ENCODE results near the gene LONP2. TPM values are rescaled to one million over a fixed set of nuclear protein-coding genes. Genes with fewer than 3 reads are reported as not detected.

LONP2 gene
- total RNA-seq, 1 donor from 2014 or later, result 67.8 TPM

GRCh38 chr16:48329138-48329537 lies 85.0 kb downstream of the LONP2 start:
- H3K27me3 ChIP-seq (ENCODE audit: low read depth), result no peaks in the 10 kb centered on the region
- H3K4me1 ChIP-seq, result peaks cover 31% of the 10 kb centered on the region
- no peak overlapping the region for H3K27ac ChIP-seq (replicated peaks)
- no peak for TF ChIP-seq CTCF (IDR thresholded peaks at IDR 0.05; ENCODE audit: borderline replicate concordance)
- no peak overlapping the region for H3K4me3 ChIP-seq
- DNase-seq, result no peak
- no peaks in the 10 kb centered on the region for H3K9me3 ChIP-seq (replicated peaks)
- H3K36me3 ChIP-seq, result peaks cover 13% of the 10 kb centered on the region
- intact Hi-C loops (cut with micrococcal nuclease), result no loop called here

- no peak overlapping the region for H3K27ac ChIP-seq (replicated peaks)
- H3K36me3 ChIP-seq, result peaks cover 20% of the 10 kb centered on the region
- H3K4me3 ChIP-seq, result no peak overlapping the region
- intact Hi-C loops (cut with micrococcal nuclease), result no loop called here
- TF ChIP-seq CTCF (IDR thresholded peaks at IDR 0.05; ENCODE audit: borderline replicate concordance), result no peak
- H3K9me3 ChIP-seq (replicated peaks), result no peaks in the 10 kb centered on the region
- no peaks in the 10 kb centered on the region for H3K27me3 ChIP-seq (ENCODE audit: low read depth)
- H3K4me1 ChIP-seq, result peaks cover 33% of the 10 kb centered on the region
- DNase-seq, result no peak
Measured at GRCh38 chr16:48330189-48330840, 86.2 kb downstream of the LONP2 start.

GRCh38 chr16:48330841-48331192 lies 86.7 kb downstream of the LONP2 start:
- no peak for DNase-seq
- H3K27ac ChIP-seq (replicated peaks), result no peak overlapping the region
- H3K36me3 ChIP-seq, result peaks cover 25% of the 10 kb centered on the region
- intact Hi-C loops (cut with micrococcal nuclease), result no loop called here
- no peak for TF ChIP-seq CTCF (IDR thresholded peaks at IDR 0.05; ENCODE audit: borderline replicate concordance)
- H3K4me3 ChIP-seq, result no peak overlapping the region
- no peaks in the 10 kb centered on the region for H3K27me3 ChIP-seq (ENCODE audit: low read depth)
- peaks cover 35% of the 10 kb centered on the region for H3K4me1 ChIP-seq
- H3K9me3 ChIP-seq (replicated peaks), result no peaks in the 10 kb centered on the region

- Histone ChIP-seq H3K27me3 (ENCODE audit: low read depth) (no peaks in the 10 kb centered on the region), H3K9me3 (replicated peaks) (no peaks in the 10 kb centered on the region), H3K27ac (replicated peaks) (no peak overlapping the region), H3K4me1 (peaks cover 38% of the 10 kb centered on the region), H3K36me3 (peaks cover 32% of the 10 kb centered on the region), H3K4me3 (no peak overlapping the region)
- DNase-seq, result no peak
- no peak for TF ChIP-seq CTCF (IDR thresholded peaks at IDR 0.05; ENCODE audit: borderline replicate concordance)
- intact Hi-C loops (cut with micrococcal nuclease), result no loop called here
Measured at GRCh38 chr16:48332978-48333377, 88.9 kb downstream of the LONP2 start.

GRCh38 chr16:48334325-48334724 lies 90.2 kb downstream of the LONP2 start:
- Histone ChIP-seq H3K4me1 (peaks cover 31% of the 10 kb centered on the region), H3K36me3 (peaks cover 32% of the 10 kb centered on the region), H3K4me3 (no peak overlapping the region), H3K27ac (replicated peaks) (no peak overlapping the region), H3K9me3 (replicated peaks) (no peaks in the 10 kb centered on the region), H3K27me3 (ENCODE audit: low read depth) (no peaks in the 10 kb centered on the region)
- no peak for TF ChIP-seq CTCF (IDR thresholded peaks at IDR 0.05; ENCODE audit: borderline replicate concordance)
- no peak for DNase-seq
- intact Hi-C loops (cut with micrococcal nuclease), result no loop called here
